PC-9 (cell line): Measurements from ENCODE around the gene PYROXD2.

Experiments used
- CTCF ChIP-seq: fragments of 200-600 bp; sonication (generic); conservative IDR thresholded peaks from 2 replicates; pipeline ENCODE4 v1.6.1; 2017; ENCODE audit warnings: mixed run types, antibody characterized with exemption, mild to moderate bottlenecking, moderate library complexity
- EZH2 ChIP-seq: fragments of 200-600 bp; sonication (generic); IDR thresholded peaks from 2 replicates; pipeline ENCODE4 v1.8.0; 2017; ENCODE audit warnings: antibody characterized with exemption, low read depth

- TF ChIP-seq CTCF = no peak
- TF ChIP-seq EZH2 = no peak
Observed at GRCh38 chr10:98374217-98374985, 40.6 kb downstream of the PYROXD2 start.
